HG02981 (cell line): ENCODE measurements around the gene RELB.

Experiments used
- ATAC-seq: cut with Tn5 transposase; IDR thresholded peaks from one replicate; pipeline ENCODE4 v1.9.1; 2021; ENCODE audit warnings: mild to moderate bottlenecking, moderate library complexity; ENCODE audit not compliant: unreplicated experiment

The RELB gene

DNA sequence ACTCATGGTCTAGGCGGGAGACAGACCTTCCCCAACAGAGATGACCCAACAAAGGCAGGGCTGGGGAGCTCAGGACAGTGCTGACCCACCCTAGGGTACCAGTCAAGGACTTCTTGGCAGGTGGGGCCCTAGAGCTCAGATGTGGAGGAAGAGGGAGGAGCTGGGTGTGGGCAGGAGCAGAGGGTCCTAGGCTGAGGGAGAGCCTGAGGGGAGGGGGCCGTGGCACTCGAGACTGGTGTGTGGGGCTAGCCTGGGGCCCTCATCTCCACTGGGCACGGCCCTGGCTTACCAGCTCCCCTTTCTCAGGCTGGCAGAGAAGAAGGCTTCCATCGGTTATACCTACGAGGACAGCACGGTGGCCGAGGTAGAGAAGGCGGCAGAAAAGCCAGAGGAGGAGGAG, 56.2 kb downstream of the RELB start:
- no peak for ATAC-seq

DNA sequence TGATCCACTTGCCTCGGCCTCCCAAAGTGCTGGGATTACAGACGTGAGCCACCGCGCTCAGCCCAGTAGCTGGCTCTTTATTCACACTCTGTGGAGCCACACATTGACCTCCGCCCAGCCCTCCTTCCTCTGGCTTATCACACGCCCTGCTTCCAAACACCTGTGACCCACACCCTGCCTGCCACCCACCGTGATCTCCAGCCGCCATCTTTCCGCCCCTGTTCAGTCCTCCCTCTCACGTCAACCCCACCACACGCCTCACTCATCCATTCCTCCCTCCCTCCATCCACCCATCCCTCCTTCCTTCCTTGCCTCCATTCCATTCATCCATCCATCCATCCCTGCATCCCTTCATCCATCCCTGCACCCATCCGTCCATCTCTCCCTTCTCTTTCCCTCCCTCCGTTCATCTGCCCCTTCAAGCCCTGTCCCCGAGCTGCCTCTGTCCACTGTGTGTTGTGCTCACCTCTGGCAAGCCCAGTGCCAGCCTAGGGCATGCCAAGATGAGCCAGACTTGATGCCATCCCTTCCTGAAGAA, 57.4 kb downstream of the RELB start:
- no peak for ATAC-seq

DNA sequence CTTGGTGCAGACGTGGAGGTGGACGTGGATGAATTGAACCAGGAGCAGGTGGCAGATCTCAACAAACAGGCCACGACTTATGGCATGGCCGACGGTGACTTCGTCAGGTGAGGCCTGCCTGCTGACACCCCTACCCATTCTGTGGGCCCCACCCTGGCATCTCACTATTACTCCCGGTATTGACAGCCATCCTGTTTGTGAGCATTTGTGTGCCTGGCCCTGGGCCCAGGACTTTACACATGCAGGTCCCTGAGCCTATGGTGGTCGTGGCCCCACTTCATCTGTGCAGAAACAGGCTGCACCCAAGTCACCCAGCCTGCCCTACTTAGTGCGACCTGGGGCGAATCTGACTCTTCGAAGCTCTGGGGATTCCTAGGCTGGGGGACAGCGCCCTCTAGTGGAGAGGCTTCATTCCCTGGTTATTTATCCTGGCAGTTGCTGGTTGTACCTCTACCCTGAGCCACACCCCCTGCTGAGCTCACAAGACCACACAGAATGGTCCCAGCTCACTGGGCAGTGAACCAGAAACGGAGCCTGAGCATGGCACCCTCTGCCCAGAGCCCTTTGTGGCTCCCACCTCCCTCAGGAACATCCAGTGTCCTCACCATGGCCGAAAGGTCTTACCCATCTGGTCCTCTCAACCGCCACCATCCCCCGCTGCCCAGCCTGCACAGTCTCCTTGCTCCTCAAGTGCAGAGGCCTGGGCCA, 58.1 kb downstream of the RELB start:
- ATAC-seq = no peak

DNA sequence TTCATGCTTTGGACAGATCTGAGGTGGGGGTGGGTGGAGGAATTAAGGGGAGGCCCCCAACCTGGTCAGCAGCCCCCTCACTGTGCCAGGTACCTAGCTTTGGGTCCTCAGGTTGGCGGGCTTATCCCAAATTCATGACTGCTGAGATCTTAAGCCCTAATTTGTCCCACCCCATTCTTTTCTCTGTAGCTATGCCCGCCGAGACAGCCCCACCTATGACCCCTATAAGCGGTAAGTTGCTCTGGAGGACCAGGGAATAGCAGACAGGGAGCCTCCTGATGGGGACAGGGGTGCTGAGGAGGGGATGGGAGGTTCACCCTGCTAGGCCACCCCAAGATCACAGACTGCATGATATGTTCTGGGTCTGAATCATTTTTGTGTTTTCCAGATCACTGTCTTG, 60.7 kb downstream of the RELB start:
- ATAC-seq = no peak

DNA sequence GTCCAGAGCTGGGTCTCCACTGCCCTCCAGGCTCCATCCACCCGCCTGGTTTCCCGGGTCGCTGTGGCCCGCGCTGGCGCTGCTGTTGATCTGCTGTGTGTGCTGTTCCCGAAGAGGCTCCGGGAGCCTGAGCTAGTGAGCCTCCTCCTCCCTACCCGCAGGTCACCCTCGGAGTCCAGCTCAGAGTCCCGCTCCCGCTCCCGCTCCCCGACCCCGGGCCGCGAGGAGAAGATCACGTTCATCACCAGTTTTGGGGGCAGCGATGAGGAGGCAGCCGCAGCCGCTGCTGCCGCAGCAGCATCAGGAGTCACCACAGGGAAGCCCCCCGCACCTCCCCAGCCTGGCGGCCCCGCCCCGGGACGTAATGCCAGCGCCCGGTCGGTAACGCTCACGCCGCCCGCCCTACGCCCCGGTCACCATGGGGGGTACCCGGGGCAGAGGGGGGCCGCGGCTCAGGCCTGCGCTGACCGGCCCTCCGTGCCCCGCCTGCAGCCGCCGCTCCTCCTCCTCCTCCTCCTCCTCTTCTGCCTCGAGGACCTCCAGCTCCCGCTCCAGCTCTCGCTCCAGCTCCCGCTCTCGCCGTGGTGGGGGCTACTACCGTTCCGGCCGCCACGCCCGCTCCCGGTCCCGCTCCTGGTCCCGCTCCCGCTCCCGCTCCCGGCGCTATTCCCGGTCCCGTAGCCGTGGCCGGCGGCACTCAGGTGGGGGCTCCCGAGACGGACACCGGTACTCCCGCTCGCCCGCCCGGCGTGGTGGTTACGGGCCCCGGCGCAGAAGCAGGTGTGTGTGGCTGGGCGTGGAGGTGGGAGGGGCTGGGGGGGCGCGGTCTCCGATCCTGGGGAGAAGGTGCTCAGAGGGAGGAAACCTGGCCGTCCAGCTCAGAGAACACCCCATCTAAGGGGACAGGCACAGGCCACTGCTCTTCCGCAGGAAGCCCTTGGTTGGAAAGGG, 62.9 kb downstream of the RELB start:
- no peak for ATAC-seq

DNA sequence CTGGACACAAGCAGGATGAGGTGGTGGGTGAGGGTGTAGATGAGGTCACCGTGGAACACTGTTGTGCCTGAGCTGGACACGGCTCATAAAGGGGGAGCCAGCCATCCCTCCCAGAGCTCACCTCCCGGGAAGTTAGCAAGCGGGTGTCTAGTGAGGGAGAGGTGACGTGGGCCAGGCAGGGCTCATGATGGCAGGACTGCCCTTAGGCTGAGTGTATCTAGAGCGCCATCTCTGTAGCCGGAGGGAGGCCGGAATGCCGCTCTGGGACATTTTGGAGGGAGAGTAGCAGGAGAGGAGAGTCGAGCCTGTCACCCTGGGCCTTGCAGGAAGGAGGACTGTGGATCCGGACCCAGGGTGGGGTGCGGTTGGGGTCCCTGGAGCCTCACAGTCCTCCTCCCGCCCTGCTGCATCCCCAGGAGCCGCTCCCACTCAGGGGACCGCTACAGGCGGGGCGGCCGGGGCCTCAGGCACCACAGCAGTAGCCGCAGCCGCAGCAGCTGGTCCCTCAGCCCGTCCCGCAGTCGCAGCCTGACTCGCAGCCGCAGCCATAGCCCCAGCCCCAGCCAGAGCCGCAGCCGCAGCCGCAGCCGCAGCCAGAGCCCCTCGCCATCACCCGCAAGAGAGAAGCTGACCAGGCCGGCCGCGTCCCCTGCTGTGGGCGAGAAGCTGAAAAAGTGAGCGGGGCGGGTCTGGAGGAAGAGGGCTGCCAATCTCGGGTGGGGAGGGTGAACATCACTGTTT, 65.8 kb downstream of the RELB start:
- ATAC-seq = no peak

DNA sequence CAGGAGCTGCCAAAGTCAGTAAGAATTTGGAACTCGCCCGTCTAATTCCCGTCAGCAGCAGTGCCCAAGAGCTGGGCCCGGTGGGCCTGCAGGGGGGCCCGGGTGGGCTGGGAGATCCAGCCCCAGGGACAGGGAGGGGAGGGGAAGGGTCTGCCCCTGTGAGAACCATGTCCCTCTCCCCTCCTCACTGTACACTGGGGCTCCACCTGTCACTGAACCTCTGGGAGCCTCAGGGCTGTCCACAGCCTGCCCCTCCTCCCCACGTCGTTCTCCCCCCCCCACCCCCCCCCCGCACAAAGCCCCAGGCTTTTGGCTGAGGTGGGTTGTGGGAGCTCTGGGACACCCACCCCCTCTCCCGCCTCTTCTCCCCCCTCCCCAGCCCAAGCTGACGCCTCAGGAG, 66.8 kb downstream of the RELB start:
- no peak for ATAC-seq

DNA sequence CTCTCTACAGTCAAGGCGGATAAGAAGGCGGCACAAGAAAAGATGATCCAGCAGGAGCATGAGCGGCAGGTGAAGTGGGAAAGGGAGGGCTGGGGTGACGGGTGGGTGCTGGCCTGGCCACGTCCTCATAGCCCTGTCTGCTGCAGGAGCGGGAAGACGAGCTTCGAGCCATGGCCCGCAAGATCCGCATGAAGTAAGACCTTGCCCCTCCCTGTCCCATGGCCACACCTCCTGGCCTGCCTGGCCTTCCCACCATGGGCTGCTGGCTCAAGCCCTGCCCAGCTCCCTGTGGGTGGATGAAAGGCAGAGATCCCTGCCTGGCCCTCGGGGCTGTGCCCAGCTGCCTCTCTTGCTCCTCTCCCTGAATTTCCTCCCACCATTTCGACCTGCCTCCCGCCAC, 67.8 kb downstream of the RELB start:
- ATAC-seq = no peak

DNA sequence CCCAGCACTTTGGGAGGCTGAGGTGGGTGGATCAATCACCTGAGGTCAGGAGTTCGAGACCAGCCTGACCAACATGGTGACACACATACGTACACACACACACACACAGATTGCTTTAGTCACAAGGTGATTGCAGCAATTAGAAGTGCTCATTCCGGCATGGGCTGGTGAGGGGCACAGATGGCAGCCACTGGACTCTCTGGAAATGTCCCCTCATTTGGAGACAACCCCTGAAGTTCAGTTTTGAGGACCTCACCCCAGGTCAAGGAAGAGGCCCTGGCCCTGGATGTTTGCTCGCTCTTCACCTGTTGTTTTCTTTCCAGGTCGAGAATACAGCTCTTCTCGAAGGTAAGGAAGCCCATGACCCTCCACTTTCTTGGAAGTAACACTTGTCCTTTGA, 69.0 kb downstream of the RELB start:
- no peak for ATAC-seq

DNA sequence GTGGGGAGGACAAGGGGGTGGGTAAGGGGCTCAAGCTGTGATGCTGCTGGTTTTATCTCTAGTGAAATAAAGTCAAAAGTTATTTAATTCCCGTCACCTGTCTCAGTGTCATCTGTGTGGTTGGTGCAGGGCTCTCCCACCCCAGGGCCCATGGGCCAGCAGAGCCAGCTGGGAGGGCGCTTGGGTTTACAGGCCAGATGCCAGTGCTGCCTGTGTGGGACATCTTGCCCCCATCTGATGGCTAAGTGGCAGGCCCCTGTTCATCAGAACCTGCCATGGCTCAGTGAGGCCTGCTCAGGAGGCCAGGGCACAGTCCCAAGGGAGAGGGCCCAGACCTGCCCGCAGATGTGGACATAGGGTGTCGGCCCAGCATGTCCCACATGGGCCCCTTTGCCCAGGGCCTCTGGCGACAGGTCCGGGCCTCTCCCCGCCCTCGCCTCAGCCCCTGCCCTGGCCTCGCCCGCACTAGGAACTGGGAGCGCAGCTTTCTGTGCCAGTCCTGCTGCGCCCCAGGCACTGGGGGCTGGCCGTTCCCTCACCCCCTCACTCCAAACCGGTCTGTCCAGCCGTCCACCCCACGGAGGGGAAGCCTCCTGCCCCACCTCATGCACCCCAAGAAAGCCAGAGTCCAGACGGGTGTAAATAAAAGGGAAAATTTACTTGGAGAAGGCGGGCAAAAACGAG, 69.7 kb downstream of the RELB start:
- no peak for ATAC-seq

DNA sequence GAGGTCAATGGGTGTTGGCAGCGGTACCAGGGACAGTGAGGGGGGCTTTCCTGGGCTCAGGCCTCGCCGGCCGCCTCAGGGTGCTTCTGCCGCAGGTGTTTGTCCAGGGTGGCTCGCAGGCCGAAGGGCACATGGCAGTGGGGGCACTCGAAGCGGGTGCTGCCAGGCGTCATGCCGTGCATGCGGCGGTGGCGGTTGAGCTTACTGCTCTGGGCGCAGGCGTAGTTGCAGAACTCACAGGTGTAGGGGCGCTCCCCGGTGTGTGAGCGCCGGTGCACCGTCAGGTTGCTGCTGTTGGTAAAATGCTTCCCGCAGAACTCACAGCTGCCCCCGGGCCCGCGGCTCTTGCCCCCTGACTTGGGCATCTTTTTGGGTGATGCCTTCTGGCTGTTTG, 70.3 kb downstream of the RELB start:
- no peak for ATAC-seq

DNA sequence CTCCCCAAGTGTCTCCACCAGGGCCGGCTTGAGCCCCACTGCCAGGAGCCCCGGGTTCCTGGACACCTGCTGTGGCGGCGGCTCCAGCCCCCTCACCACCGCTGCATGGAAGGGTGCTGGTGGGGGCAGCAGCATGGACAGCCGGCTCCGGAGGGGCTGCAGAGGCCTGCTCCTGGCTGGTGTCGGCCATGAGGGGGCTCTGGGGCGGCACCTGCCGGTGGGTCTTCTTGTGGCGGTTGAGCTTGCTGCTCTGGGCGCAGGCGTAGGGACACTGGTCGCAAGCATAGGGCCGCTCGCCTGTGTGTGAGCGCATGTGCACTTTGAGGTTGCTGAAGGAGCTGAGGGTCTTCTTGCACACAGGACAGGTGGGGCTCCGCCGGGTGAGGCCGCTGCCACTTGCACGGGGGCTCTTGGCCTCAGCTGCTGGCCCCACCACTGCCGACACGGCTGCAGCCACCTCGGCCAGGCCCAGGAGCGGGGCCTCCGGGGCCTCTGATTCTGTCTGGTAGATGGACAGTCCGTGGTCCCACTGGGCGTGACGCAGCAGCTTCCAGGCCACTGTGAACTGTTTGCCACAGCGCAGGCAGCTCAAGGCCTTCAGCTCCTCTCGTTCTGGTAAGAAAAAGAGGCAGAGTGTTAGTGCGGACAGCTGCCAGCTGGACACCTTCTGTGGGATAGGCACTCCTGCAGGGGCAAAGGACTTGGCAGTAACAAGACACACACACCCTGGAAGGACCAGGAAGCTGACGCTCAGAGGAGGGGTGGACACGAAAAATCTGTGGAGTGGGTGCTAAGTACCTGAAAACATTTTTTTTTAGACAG, 70.9 kb downstream of the RELB start:
- ATAC-seq = no peak

DNA sequence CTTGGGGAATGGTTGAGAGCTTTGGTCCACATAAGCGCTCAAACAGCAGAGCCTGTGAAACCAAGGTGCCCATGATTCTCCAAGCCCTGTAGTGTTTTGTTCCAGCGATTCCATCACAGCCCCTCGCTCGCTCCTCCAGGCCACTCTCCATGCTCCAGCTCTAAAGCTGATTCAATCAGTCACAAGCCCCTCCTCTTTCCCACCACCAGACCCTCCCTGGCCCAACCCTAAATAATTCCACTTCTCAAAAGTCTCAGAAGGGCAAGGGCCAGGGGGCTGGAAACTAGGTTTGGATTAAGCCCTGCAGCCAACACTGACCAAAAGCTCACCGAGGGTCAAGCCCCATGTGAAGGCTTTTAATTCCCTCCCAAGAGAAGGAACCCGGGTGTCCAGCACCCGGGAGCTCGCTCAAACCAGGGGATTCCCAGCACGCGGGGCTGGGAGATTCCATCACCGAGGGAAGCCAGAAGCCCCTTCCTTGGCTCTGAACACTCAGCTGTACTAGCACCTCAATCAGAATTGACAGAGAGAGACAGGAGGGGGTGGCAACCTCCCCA, 73.6 kb downstream of the RELB start:
- no peak for ATAC-seq

DNA sequence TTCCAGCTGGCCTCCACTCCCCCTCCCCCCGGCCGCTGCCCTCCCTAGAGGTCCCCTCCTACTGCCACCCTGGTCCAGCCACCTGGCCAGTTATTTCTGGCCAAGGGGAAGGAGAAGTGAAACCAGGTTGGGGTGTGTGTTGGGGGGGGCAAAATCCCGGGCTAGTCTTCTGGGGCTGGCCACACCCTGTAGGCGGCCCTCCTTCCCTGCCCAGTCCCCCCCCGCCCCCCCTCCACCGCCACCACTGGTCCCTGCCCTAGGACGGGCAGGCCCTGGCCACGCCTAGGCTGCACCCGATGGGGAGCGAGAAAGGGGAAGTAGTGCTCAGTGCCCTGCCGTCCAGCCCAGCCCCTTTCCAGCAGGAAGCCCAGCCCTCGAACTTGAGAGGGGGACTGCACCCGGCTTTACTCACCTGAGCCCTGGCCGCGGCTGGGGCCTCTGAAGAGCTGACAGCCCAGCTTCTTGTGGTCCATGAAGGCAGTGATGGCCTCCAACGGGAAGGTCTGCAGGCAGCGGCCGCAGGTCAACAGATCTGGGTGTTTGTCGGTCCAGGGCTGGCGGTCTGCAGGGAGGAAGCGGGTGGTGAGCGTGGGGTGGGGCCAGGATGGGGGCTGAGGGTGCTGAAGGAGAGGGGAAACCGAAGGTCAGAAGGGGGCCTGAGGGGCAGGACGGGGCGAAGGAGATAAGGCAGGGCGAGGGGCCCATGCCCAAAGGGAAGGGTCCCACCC, 74.2 kb downstream of the RELB start:
- ATAC-seq = peak; percentile 48

DNA sequence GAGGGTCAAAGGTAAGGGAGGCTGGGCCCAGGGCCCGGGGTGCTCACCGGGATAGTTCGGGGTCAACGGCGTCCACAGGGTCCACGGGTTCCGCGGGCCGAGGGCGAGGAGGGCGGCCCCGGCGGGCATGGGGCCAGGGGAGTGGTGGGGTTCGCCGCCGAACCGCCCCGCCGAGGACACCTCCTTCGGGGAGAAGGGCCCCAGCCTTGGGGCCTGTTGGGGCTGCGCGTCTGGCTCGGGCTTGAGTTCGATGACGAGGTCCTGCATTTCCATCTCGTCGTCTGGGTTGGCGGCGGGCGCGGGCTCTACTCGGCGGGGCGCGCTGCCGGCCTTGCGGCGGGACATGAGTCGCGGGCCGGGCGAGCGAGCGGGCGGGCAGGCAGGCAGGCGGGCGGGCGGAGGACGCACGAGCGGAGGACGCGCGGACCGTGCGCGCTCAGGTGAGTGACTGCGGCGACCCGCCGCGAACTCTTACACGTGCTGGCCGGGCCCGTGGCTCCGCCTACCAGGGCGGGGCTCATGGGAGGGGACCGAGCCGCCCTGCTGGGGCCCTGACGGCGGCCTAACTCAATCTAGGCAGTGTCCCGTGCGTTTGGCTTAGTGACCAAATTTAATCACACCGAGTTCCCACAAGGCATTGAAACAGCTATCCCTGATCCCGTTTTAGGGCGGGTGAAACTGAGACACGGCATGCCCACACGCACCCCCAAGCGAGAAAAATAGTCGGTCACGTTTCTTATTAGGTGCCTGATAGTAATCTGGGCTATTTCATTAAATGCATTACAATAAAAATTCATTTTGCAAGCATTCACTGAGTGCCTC, 75.0 kb downstream of the RELB start, which contains the start of gene ZNF296:
Gene ZNF296, minus strand, starts transcription at position 450 of the 822 bp plus-strand sequence. Its CDS starts 105 bp downstream, at position 345.
- ATAC-seq = peak; percentile 40

DNA sequence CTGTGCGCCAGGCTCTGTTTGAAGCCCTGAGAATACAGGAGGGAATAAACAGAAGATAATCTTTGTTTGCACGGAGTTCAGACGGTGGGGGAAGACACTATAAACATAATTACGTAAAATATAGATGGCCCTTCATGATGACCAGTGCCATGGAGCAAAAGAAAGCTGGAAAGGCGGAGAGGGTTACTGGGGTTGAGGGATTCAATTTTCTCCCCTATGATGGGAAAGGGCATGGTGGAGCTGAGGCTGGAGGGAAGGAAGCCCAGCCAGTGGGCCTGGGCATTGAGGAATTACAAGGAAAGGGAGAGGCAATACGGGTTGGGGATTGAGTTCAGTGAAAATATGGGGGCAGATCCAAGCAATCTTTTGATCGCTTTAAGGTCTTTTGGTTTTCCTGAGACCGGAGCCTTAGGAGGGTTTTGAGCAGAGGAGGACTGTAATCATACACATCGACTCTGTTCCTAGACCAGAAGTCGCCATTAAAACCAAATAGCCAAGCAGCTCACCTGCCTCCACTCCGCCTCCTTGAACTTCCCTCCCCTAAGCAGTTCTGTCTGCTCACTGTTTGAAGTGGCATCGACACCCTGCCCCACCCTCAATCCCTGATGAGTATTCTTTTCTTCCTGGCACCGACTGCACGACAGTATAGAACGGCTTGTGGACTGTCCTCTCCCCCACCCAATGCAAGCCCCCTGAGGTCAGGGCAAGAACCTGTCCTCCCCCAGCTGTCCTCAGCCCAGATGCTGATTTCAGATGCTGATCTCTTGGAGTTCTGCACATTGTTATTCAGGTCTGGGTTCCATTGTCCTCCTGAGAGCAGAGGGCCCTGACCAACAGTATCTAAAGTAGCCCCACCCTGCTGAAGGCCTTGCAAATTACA, 75.8 kb downstream of the RELB start:
- no peak for ATAC-seq
